Stomach (tissue), 4 donors: ENCODE measurements around the gene SLC15A3.

Source experiments
- EP300 ChIP-seq: sonication (generic); formaldehyde crosslinking; IDR thresholded peaks from one replicate; pipeline ENCODE4 v1.6.1; 2017; ENCODE audit warnings: antibody characterized with exemption
- POLR2A ChIP-seq, 4 donors: fragments of 450-650 bp; IDR thresholded peaks; one replicate each; pipeline ENCODE4 v1.6.1; 2016; ENCODE audit warnings: antibody characterized with exemption in 4 of 4, control low read depth in 2 of 4, mild to moderate bottlenecking in 1 of 4, moderate library complexity in 1 of 4

- no peak for TF ChIP-seq EP300
- TF ChIP-seq POLR2A (IDR thresholded peaks at IDR 0.05), result no peak
Observed at GRCh38 chr11:60897496-60897895, 54.5 kb downstream of the SLC15A3 start.
